SK-N-SH (cell line): Measurements from ENCODE around the gene DCAF6. TPM values are rescaled to one million over a fixed set of nuclear protein-coding genes. Genes with fewer than 3 reads are reported as not detected.

Source experiments
- CTCF ChIA-PET: fragments of 300-600, 350-600 bp; formaldehyde crosslinking; extraction: SDS; loops from one replicate; lab custom pipeline; 2021; lab: Yijun Ruan, JAX
- POLR2A ChIA-PET: fragments of 350-600 bp; sonication (Branson Sonifier 250); formaldehyde crosslinking; extraction: SDS; loops from one replicate; lab custom pipeline; 2020; ENCODE audit warnings: antibody characterized with exemption, inconsistent platforms; lab: Yijun Ruan, JAX
- DNase-seq: peaks from one replicate; pipeline ENCODE4 v3.0.0; 2012
- H2AFZ ChIP-seq: fragments of 200-600 bp; sonication (generic); 2 replicates; pipeline ENCODE4 v1.8.1; 2016; ENCODE audit warnings: antibody characterized with exemption, mild to moderate bottlenecking, low read depth
- H3F3A ChIP-seq: fragments of 200-600 bp; sonication (generic); replicated peaks from 2 replicates; pipeline ENCODE3; 2016; ENCODE audit warnings: antibody characterized with exemption, mild to moderate bottlenecking; ENCODE audit not compliant: insufficient read depth
- H3K27ac ChIP-seq, 2 experiments: fragments of 200-500 bp in 1 of 2; fragments of 200-600 bp in 1 of 2; sonication (Bioruptor generic) in 1 of 2; sonication (generic), shearing (Covaris generic) in 1 of 2; 2 replicates each; pipeline versions ENCODE4 v1.5.1 to v1.6.1; 2014 to 2016; ENCODE audit warnings: low read depth in 2 of 2, inconsistent platforms in 1 of 2, low read length in 1 of 2, mild to moderate bottlenecking in 1 of 2, mixed read lengths in 1 of 2
- H3K27me3 ChIP-seq: fragments of 200-600 bp; sonication (generic), shearing (Covaris generic); 2 replicates; pipeline ENCODE4 v1.6.1; 2016; ENCODE audit warnings: mixed run types; ENCODE audit not compliant: insufficient read depth
- H3K36me3 ChIP-seq, 2 experiments: fragments of 200-500 bp in 1 of 2; fragments of 200-600 bp in 1 of 2; sonication (Bioruptor generic) in 1 of 2; sonication (generic) in 1 of 2; replicated peaks in 1 of 2; 2 replicates each; pipeline versions ENCODE3 to v1.5.1; 2014 to 2016; ENCODE audit warnings: low read length in 1 of 2, mild to moderate bottlenecking in 1 of 2; ENCODE audit not compliant: insufficient read depth in 2 of 2, control insufficient read depth in 1 of 2
- H3K4me1 ChIP-seq, 2 experiments: fragments of 200-500 bp in 1 of 2; fragments of 200-600 bp in 1 of 2; sonication (Bioruptor generic) in 1 of 2; sonication (generic), shearing (Covaris generic) in 1 of 2; 2 replicates each; pipeline versions ENCODE4 v1.5.1 to v1.6.1; 2014 to 2016; ENCODE audit warnings: low read depth in 1 of 2, low read length in 1 of 2, mixed run types in 1 of 2; ENCODE audit not compliant: insufficient read depth in 2 of 2, control insufficient read depth in 1 of 2
- H3K4me2 ChIP-seq: fragments of 200-600 bp; sonication (generic), shearing (Covaris generic); 2 replicates; pipeline ENCODE4 v1.6.1; 2017; ENCODE audit warnings: mixed run types
- H3K4me3 ChIP-seq, 2 experiments: fragments of 200-500 bp in 1 of 2; fragments of 200-600 bp in 1 of 2; sonication (Bioruptor generic) in 1 of 2; sonication (generic), shearing (Covaris generic) in 1 of 2; 2 replicates each; pipeline versions ENCODE4 v1.5.1 to v1.8.1; 2014 to 2016; ENCODE audit warnings: low read depth in 2 of 2, inconsistent platforms in 1 of 2, low read length in 1 of 2, mild to moderate bottlenecking in 1 of 2, mixed read lengths in 1 of 2, moderate library complexity in 1 of 2
- H3K79me2 ChIP-seq: fragments of 200-600 bp; sonication (generic); 2 replicates; pipeline ENCODE4 v1.8.1; 2017; ENCODE audit warnings: mild to moderate bottlenecking; ENCODE audit not compliant: insufficient read depth
- H3K9ac ChIP-seq: fragments of 200-600 bp; sonication (generic); 2 replicates; pipeline ENCODE4 v1.6.1; 2017; ENCODE audit warnings: mixed run types
- H3K9me2 ChIP-seq: fragments of 200-600 bp; sonication (generic); 2 replicates; pipeline ENCODE4 v1.6.1; 2017; ENCODE audit warnings: mixed run types
- H3K9me3 ChIP-seq: fragments of 200-600 bp; sonication (generic); 2 replicates; pipeline ENCODE4 v1.6.1; 2017; ENCODE audit warnings: mixed run types, mild to moderate bottlenecking, moderate library complexity
- H4K20me1 ChIP-seq: fragments of 200-600 bp; sonication (generic); 2 replicates; pipeline ENCODE4 v1.6.1; 2017; ENCODE audit warnings: mild to moderate bottlenecking, mixed run types; ENCODE audit not compliant: insufficient read depth
- ELF1 ChIP-seq: IDR thresholded peaks from 2 replicates; pipeline ENCODE4 v1.4.0; 2012
- EP300 ChIP-seq, 2 experiments: IDR thresholded peaks; 2 replicates each; pipeline versions ENCODE4 v1.4.0 to v1.6.1; 2012; ENCODE audit warnings: borderline replicate concordance in 1 of 2, low read depth in 1 of 2, low read length in 1 of 2
- EZH2phosphoT487 ChIP-seq: fragments of 200-600 bp; sonication (generic); IDR thresholded peaks from 2 replicates; pipeline ENCODE4 v1.6.1; 2017; ENCODE audit warnings: low read depth, mixed run types, mild to moderate bottlenecking, antibody characterized with exemption, moderate library complexity, borderline replicate concordance
- FOSL2 ChIP-seq: IDR thresholded peaks from 2 replicates; pipeline ENCODE4 v1.4.0; 2012; ENCODE audit warnings: low read depth, mild to moderate bottlenecking, moderate library complexity, borderline replicate concordance
- GATA2 ChIP-seq: sonication (generic); formaldehyde crosslinking; IDR thresholded peaks from 2 replicates; pipeline ENCODE4 v1.5.0; 2020; ENCODE audit warnings: mild to moderate bottlenecking, missing genetic modification reagents
- MAX ChIP-seq: IDR thresholded peaks from 2 replicates; pipeline ENCODE4 v1.4.0; 2012; ENCODE audit warnings: low read depth
- MEF2A ChIP-seq: IDR thresholded peaks from 2 replicates; pipeline ENCODE4 v1.4.0; 2012; ENCODE audit warnings: low read depth, borderline replicate concordance
- MXI1 ChIP-seq: IDR thresholded peaks from 2 replicates; pipeline ENCODE4 v1.6.1; 2012; ENCODE audit warnings: mild to moderate bottlenecking, low read depth, low read length, improper control_type of control experiment
- NFIC ChIP-seq: IDR thresholded peaks from 2 replicates; pipeline ENCODE4 v1.4.0; 2012; ENCODE audit warnings: borderline replicate concordance
- NRF1 ChIP-seq: IDR thresholded peaks from 2 replicates; pipeline ENCODE4 v1.6.1; 2012; ENCODE audit warnings: low read depth, mild to moderate bottlenecking, low read length
- RAD21 ChIP-seq: IDR thresholded peaks from 2 replicates; pipeline ENCODE4 v1.6.1; 2012; ENCODE audit warnings: mild to moderate bottlenecking, low read length
- REST ChIP-seq: IDR thresholded peaks from 2 replicates; pipeline ENCODE4 v1.6.1; 2012; ENCODE audit warnings: mild to moderate bottlenecking, low read depth, low read length, moderate library complexity
- RXRA ChIP-seq: IDR thresholded peaks from 2 replicates; pipeline ENCODE4 v1.4.0; 2012; ENCODE audit warnings: low read depth, mild to moderate bottlenecking, borderline replicate concordance
- SIN3A ChIP-seq: IDR thresholded peaks from 2 replicates; pipeline ENCODE4 v1.6.1; 2012; ENCODE audit warnings: low read depth, mild to moderate bottlenecking, low read length, moderate library complexity, borderline replicate concordance
- TCF12 ChIP-seq: IDR thresholded peaks from 2 replicates; pipeline ENCODE4 v1.4.0; 2012
- YY1 ChIP-seq: IDR thresholded peaks from 2 replicates; pipeline ENCODE4 v1.4.0; 2012; ENCODE audit warnings: low read depth, mild to moderate bottlenecking
- WGBS: methylation state at CpG from one replicate; pipeline ENCODE4 v1.1.6; 2017; ENCODE audit warnings: low lambda C conversion rate; 5-methylcytosine and 5-hydroxymethylcytosine counted together
- polyA plus RNA-seq, 3 experiments: library from polyadenylated mRNA; depleted of rRNA; stranded (reverse); fragments of >200 nt; gene quantifications; 2 replicates each; pipeline ENCODE4 v1.2.3, GENCODE V29; 2012
- TF ChIP-seq, protein P1 (sequence below): fragments of 150-350 bp; IDR thresholded peaks from 2 replicates; pipeline ENCODE4 v1.6.1; 2017; ENCODE audit warnings: antibody characterized with exemption, low read length, low read depth, borderline replicate concordance
- TF ChIP-seq, protein P2 (sequence below): IDR thresholded peaks from 2 replicates; pipeline ENCODE4; 2012

Gene DCAF6
- polyA plus RNA-seq, 1 of the 3 experiments (the other 2 are of a cell fraction), result 31.3 TPM

DNA sequence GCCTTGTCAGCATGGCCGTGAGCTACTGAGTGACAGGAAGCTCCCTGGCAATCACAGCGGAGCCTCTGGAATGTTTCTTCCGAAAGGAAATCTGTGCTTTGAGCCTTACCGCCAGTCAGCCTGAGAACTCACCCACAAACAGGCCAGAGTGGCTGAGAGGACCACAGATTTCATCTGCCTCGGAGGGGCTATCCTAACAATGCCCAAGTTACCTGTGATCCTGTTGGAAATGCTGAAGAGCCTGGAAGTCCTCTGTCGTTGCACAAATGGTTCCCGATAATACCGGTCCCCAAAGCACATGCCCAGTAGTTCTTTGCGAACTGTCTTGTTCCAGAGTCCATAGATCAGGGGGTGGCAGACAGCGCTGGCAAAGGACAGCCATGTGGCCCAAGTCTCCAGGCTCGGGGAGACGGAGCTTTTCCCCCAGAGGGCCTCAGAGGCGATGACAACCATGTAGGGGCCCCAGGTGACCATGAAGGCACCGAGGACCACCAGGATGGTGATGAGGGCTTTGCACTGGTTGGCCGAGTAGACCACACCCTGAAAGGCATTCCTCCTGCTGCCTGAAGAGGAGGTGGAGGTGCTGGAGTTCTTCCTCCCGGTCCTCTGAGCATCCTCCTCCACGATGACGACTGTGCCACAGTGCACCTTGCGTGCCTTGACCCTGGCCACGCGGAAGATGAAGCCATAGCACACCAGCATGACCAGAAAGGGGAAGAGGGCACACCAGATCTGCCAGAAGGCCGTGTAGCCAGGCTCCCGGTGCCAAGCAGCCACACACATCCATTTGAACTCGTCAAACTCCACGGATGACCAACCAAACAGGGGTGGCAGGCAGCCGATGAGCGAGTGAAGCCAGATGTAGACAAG, 160.0 kb downstream of the DCAF6 start:
- no peaks in the 10 kb centered on the region for H3K27me3 ChIP-seq
- peaks cover 0 to 10% of the 10 kb centered on the region in 2 experiments; a peak in 1 of 4 replicates for H3K4me1 ChIP-seq
- TF ChIP-seq, protein P1, sequence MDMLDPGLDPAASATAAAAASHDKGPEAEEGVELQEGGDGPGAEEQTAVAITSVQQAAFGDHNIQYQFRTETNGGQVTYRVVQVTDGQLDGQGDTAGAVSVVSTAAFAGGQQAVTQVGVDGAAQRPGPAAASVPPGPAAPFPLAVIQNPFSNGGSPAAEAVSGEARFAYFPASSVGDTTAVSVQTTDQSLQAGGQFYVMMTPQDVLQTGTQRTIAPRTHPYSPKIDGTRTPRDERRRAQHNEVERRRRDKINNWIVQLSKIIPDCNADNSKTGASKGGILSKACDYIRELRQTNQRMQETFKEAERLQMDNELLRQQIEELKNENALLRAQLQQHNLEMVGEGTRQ, result no peak
- no peak for TF ChIP-seq YY1
- TF ChIP-seq FOSL2, result no peak
- TF ChIP-seq EZH2phosphoT487, result no peak
- TF ChIP-seq NFIC, result no peak
- TF ChIP-seq GATA2, result no peak
- no peak for TF ChIP-seq EP300 (IDR thresholded peaks at IDR 0.05; ENCODE audit: borderline replicate concordance in 1 of 2, low read depth in 1 of 2, low read length in 1 of 2)
- TF ChIP-seq, all 33 proteins: peak for 0
- Histone ChIP-seq H3K4me3 (no peak overlapping the region), H3K9me2 (no peaks in the 10 kb centered on the region), H3K9me3 (no peaks in the 10 kb centered on the region), H3F3A (no peaks in the 10 kb centered on the region), H3K79me2 (peaks cover 3% of the 10 kb centered on the region), H3K9ac (no peak overlapping the region), H2AFZ (no peak overlapping the region), H3K36me3 (peaks cover 16 to 51% of the 10 kb centered on the region in 2 experiments), H3K4me2 (no peak overlapping the region), H4K20me1 (no peaks in the 10 kb centered on the region), H3K27ac (no peak overlapping the region)
- 95% methylated on average over 15 of the region's 27 CpGs for WGBS
- no peak for DNase-seq
- POLR2A ChIA-PET, result no interaction called here
- CTCF ChIA-PET, result interaction anchor here (6.1 kb wide), 1 partner anchor 14 kb away, joined by 48 read pairs; no protein-coding TSS in a partner anchor

GRCh38 chr1:168097921-168098528, 161.5 kb downstream of the DCAF6 start:
- H3K9ac ChIP-seq, result no peak overlapping the region
- no peak overlapping the region for H3K4me2 ChIP-seq
- peaks cover 0 to 10% of the 10 kb centered on the region in 2 experiments; a peak in 1 of 4 replicates for H3K4me1 ChIP-seq
- H3F3A ChIP-seq, result no peaks in the 10 kb centered on the region
- H3K9me2 ChIP-seq, result no peaks in the 10 kb centered on the region
- no peak overlapping the region for H2AFZ ChIP-seq
- POLR2A ChIA-PET, result no interaction called here
- CTCF ChIA-PET, result interaction anchor here (0.6 to 1.5 kb wide), 5 partner anchors 12 to 245 kb away, joined by 3 to 7 read pairs (median 3); no protein-coding TSS in a partner anchor
- no peaks in the 10 kb centered on the region for H3K9me3 ChIP-seq
- DNase-seq, result no peak
- WGBS, result 96% methylated on average over 7 of the region's 12 CpGs
- peaks cover 5% of the 10 kb centered on the region for H3K79me2 ChIP-seq
- H4K20me1 ChIP-seq, result no peaks in the 10 kb centered on the region
- no peak overlapping the region for H3K27ac ChIP-seq
- H3K36me3 ChIP-seq, result peaks cover 20 to 54% of the 10 kb centered on the region in 2 experiments
- no peak overlapping the region for H3K4me3 ChIP-seq
- H3K27me3 ChIP-seq, result no peaks in the 10 kb centered on the region
- TF ChIP-seq REST (no peak), TCF12 (no peak), GATA2 (no peak), MAX (no peak), MEF2A (no peak), EZH2phosphoT487 (no peak), SIN3A (no peak), RAD21 (no peak), RXRA (no peak), ELF1 (no peak), MXI1 (no peak), NRF1 (no peak)
- TF ChIP-seq, protein P2, sequence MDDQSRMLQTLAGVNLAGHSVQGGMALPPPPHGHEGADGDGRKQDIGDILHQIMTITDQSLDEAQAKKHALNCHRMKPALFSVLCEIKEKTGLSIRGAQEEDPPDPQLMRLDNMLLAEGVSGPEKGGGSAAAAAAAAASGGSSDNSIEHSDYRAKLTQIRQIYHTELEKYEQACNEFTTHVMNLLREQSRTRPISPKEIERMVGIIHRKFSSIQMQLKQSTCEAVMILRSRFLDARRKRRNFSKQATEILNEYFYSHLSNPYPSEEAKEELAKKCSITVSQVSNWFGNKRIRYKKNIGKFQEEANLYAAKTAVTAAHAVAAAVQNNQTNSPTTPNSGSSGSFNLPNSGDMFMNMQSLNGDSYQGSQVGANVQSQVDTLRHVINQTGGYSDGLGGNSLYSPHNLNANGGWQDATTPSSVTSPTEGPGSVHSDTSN, result no peak
- TF ChIP-seq, protein P1, result no peak
